CD4-positive, alpha-beta T cell treated with Interleukin-15 for 1 hour (primary cell): ENCODE data around the gene IGSF5.
"Not testable (repeated sequence)": the region's sequence is repeated elsewhere in the genome, so short reads cannot be mapped to it uniquely, and the experiment has no call there.

ENCODE experiments used
- DNase-seq: peaks from one replicate; pipeline ENCODE4 v3.0.0-alpha.2; 2020

IGSF5 gene

GRCh38 chr21:39739531-39739930 lies 5.5 kb upstream of the IGSF5 start:
- DNase-seq = not testable (repeated sequence)

- DNase-seq = not testable (repeated sequence)
These were observed 2.4 kb upstream of the IGSF5 start for GRCh38 chr21:39742561-39742960.

GRCh38 chr21:39745332-39745731 lies 349 bp downstream of the IGSF5 start:
- not testable (repeated sequence) for DNase-seq

- no peak for DNase-seq
These were observed 5.7 kb downstream of the IGSF5 start for GRCh38 chr21:39750670-39751069.

- DNase-seq = no peak
These were observed 9.8 kb downstream of the IGSF5 start for GRCh38 chr21:39754811-39755210.

GRCh38 chr21:39756285-39756684 lies 11.3 kb downstream of the IGSF5 start:
- no peak for DNase-seq

- no peak for DNase-seq
These were observed 18.4 kb downstream of the IGSF5 start for GRCh38 chr21:39763272-39763970.

- DNase-seq = no peak
These were observed 29.2 kb downstream of the IGSF5 start for GRCh38 chr21:39774227-39774626.

GRCh38 chr21:39775816-39776215 lies 30.8 kb downstream of the IGSF5 start:
- DNase-seq = no peak

GRCh38 chr21:39776589-39776988 lies 31.6 kb downstream of the IGSF5 start:
- no peak for DNase-seq

- DNase-seq = no peak
These were observed 36.3 kb downstream of the IGSF5 start for GRCh38 chr21:39781331-39781730.

GRCh38 chr21:39788383-39788782 lies 43.4 kb downstream of the IGSF5 start:
- DNase-seq = no peak

GRCh38 chr21:39796466-39796865 lies 51.5 kb downstream of the IGSF5 start:
- DNase-seq = no peak

- DNase-seq = no peak
These were observed 54.2 kb downstream of the IGSF5 start for GRCh38 chr21:39799178-39799577.

- DNase-seq = no peak
These were observed 55.3 kb downstream of the IGSF5 start for GRCh38 chr21:39800311-39800710.

- no peak for DNase-seq
These were observed 57.2 kb downstream of the IGSF5 start for GRCh38 chr21:39802217-39802616.

GRCh38 chr21:39803393-39803792 lies 58.4 kb downstream of the IGSF5 start:
- DNase-seq = no peak

GRCh38 chr21:39804240-39804639 lies 59.3 kb downstream of the IGSF5 start:
- DNase-seq = no peak

GRCh38 chr21:39805983-39806382 lies 61.0 kb downstream of the IGSF5 start:
- no peak for DNase-seq

- no peak for DNase-seq
These were observed 62.8 kb downstream of the IGSF5 start for GRCh38 chr21:39807738-39808137.

GRCh38 chr21:39809936-39810335 lies 65.0 kb downstream of the IGSF5 start:
- no peak for DNase-seq

- DNase-seq = no peak
These were observed 68.0 kb downstream of the IGSF5 start for GRCh38 chr21:39812983-39813382.

GRCh38 chr21:39818557-39818956 lies 73.6 kb downstream of the IGSF5 start:
- DNase-seq = no peak

- no peak for DNase-seq
These were observed 77.1 kb downstream of the IGSF5 start for GRCh38 chr21:39822042-39822441.

- no peak for DNase-seq
These were observed 80.3 kb downstream of the IGSF5 start for GRCh38 chr21:39825250-39825649.
